Natural killer cell (primary cell): ENCODE data around the gene WFIKKN2. TPM values are rescaled to one million over a fixed set of nuclear protein-coding genes. Genes with fewer than 3 reads are reported as not detected.
A peak's percentile ranks its signal among the peaks of the same experiment; 100 is the strongest.

Experiments
- ATAC-seq, 3 donors: fragments of 150-1000 bp in 2 of 3; fragments of 200-7000 bp in 1 of 3; cut with Tn5 transposase; 1 replicate in 1 of 3; 2 replicates in 2 of 3; pipeline ENCODE4 v1.10.0; 2021; ENCODE audit warnings: mild to moderate bottlenecking in 2 of 3, moderate library complexity in 2 of 3
- DNase-seq, 2 donors: peaks; one replicate each; pipeline versions ENCODE4 v3.0.0 to v3.0.0-alpha.2; 2013 to 2021; ENCODE audit warnings: mixed read lengths in 1 of 2
- H3K27ac ChIP-seq: one replicate; pipeline ENCODE4 v1.5.1; 2013; ENCODE audit warnings: mild to moderate bottlenecking, low read length
- H3K27me3 ChIP-seq: one replicate; pipeline ENCODE4 v1.6.1; 2013; ENCODE audit warnings: low read length; ENCODE audit not compliant: control insufficient read depth, insufficient read depth
- H3K36me3 ChIP-seq: one replicate; pipeline ENCODE4 v1.6.1; 2013; ENCODE audit warnings: low read length; ENCODE audit not compliant: control insufficient read depth, insufficient read depth
- H3K4me1 ChIP-seq: one replicate; pipeline ENCODE4 v1.6.1; 2013; ENCODE audit warnings: low read length; ENCODE audit not compliant: control insufficient read depth, insufficient read depth
- H3K4me3 ChIP-seq: one replicate; pipeline ENCODE4 v1.5.1; 2013; ENCODE audit warnings: low read length
- H3K9me3 ChIP-seq: one replicate; pipeline ENCODE4 v1.6.1; 2013; ENCODE audit warnings: low read length; ENCODE audit not compliant: control insufficient read depth, insufficient read depth
- H3K27ac Mint-ChIP-seq, 2 donors: one replicate each; pipeline ENCODE4 v1.8.0; 2022; ENCODE audit warnings: mild to moderate bottlenecking in 2 of 2, mixed read lengths in 2 of 2, moderate library complexity in 1 of 2
- H3K27me3 Mint-ChIP-seq, 2 donors: one replicate each; pipeline ENCODE4 v1.8.0; 2022; ENCODE audit warnings: low read depth in 2 of 2, mixed read lengths in 2 of 2
- H3K36me3 Mint-ChIP-seq: one replicate; pipeline ENCODE4 v1.8.0; 2022; ENCODE audit warnings: mixed read lengths
- H3K4me1 Mint-ChIP-seq, 2 donors: one replicate each; pipeline ENCODE4 v1.8.0; 2022; ENCODE audit warnings: mixed read lengths in 2 of 2
- H3K4me3 Mint-ChIP-seq: one replicate; pipeline ENCODE4 v1.8.0; 2022; ENCODE audit warnings: mild to moderate bottlenecking, moderate library complexity, mixed read lengths
- H3K9me3 Mint-ChIP-seq, 2 donors: one replicate each; pipeline ENCODE4 v1.8.0; 2022; ENCODE audit warnings: mixed read lengths in 2 of 2
- CTCF ChIP-seq: fragments of 200-600 bp; IDR thresholded peaks from one replicate; pipeline ENCODE4 v1.8.0; 2022; ENCODE audit warnings: antibody characterized with exemption
- WGBS: methylation state at CpG from one replicate; pipeline ENCODE4 v1.1.7; 2013; ENCODE audit warnings: missing lambda C conversion rate; ENCODE audit not compliant: insufficient coverage; 5-methylcytosine and 5-hydroxymethylcytosine counted together
- intact Hi-C: fragments of 100-400 bp; cut with micrococcal nuclease; formaldehyde crosslinking; loops from one replicate; pipeline ENCODE4 v1.14.2; 2022
- total RNA-seq, 4 donors: library from RNA; stranded (reverse); fragments of 120-200 nt in 1 of 4; gene quantifications; one replicate each; pipeline versions ENCODE4 v1.2.3 to v1.2.4, GENCODE V29; 2013 to 2022

WFIKKN2 gene
- total RNA-seq, 3 donors from 2014 or later (not counting 1 experiment from before 2014, with no cell fraction given): not detected

- H3K36me3 ChIP-seq: peaks cover 8% of the 10 kb centered on the region
- Mint-ChIP-seq H3K36me3 (peaks cover under 1% of the 10 kb centered on the region), H3K4me1 (peaks cover 52 to 55% of the 10 kb centered on the region in 2 donors), H3K9me3 (no peaks in the 10 kb centered on the region), H3K4me3 (peak overlapping the region; percentile 94), H3K27ac (peak overlapping the region; percentile 89 to 95), H3K27me3 (peaks cover 0 to 10% of the 10 kb centered on the region in 2 donors)
- WGBS: under 1% methylated on average over 28 of the region's 28 CpGs
- intact Hi-C loops: loop anchor here (1.0 to 5.0 kb wide), 5 partner anchors 15 to 300 kb away; partner anchors contain the start of genes NME1 and NME2
- TF ChIP-seq CTCF: no peak
- peak; percentile 32 to 53 (median 36) for ATAC-seq
- peak overlapping the region; percentile 81 for H3K4me3 ChIP-seq
- DNase-seq: peak; percentile 65 to 87
- no peaks in the 10 kb centered on the region for H3K9me3 ChIP-seq
- peak overlapping the region; percentile 93 for H3K27ac ChIP-seq
- peaks cover 1% of the 10 kb centered on the region for H3K27me3 ChIP-seq
- peaks cover 37% of the 10 kb centered on the region for H3K4me1 ChIP-seq
Measured at GRCh38 chr17:50866950-50867362, 31.6 kb downstream of the WFIKKN2 start.

GRCh38 chr17:50867363-50868139 lies 32.2 kb downstream of the WFIKKN2 start:
- intact Hi-C loops: loop anchor here (2.0 to 5.0 kb wide), 4 partner anchors 43 to 300 kb away; partner anchors contain the start of genes NME1 and NME2
- Histone ChIP-seq H3K9me3 (no peaks in the 10 kb centered on the region), H3K27ac (peak overlapping the region; percentile 93), H3K4me1 (peaks cover 43% of the 10 kb centered on the region), H3K4me3 (peak overlapping the region; percentile 81), H3K27me3 (peaks cover 3% of the 10 kb centered on the region), H3K36me3 (peaks cover 5% of the 10 kb centered on the region)
- Mint-ChIP-seq H3K4me1 (peaks cover 54 to 58% of the 10 kb centered on the region in 2 donors), H3K27me3 (peaks cover 0 to 10% of the 10 kb centered on the region in 2 donors), H3K36me3 (no peaks in the 10 kb centered on the region), H3K9me3 (no peaks in the 10 kb centered on the region), H3K27ac (peak overlapping the region; percentile 89 to 95), H3K4me3 (peak overlapping the region; percentile 94)
- whole genome bisulfite sequencing: under 1% methylated on average over 23 of the region's 35 CpGs
- TF ChIP-seq CTCF: no peak
- ATAC-seq (peak in 1 of 3 donors; percentile 11), DNase-seq (peak; percentile 59 to 90)

GRCh38 chr17:50868140-50868438 lies 32.7 kb downstream of the WFIKKN2 start:
- H3K36me3 Mint-ChIP-seq: no peaks in the 10 kb centered on the region

More at GRCh38 chr17:50868140-50868438, 32.7 kb downstream of the WFIKKN2 start:
- Mint-ChIP-seq H3K9me3 (no peaks in the 10 kb centered on the region), H3K27me3 (peaks cover 0 to 10% of the 10 kb centered on the region in 2 donors), H3K4me3 (peak overlapping the region; percentile 94), H3K27ac (peak overlapping the region; percentile 89 to 95), H3K4me1 (peaks cover 50 to 54% of the 10 kb centered on the region in 2 donors)
- intact Hi-C loops: loop anchor here (5.0 kb wide), 3 partner anchors 64 to 299 kb away; partner anchors contain the start of genes NME1 and NME2
- H3K27me3 ChIP-seq: peaks cover 3% of the 10 kb centered on the region
- H3K27ac ChIP-seq: peak overlapping the region; percentile 93
- ATAC-seq (no peak), DNase-seq (no peak)
- no peaks in the 10 kb centered on the region for H3K9me3 ChIP-seq
- no CpG with 5 or more reads among the region's 1 CpG for WGBS
- H3K4me1 ChIP-seq: peaks cover 48% of the 10 kb centered on the region
- H3K36me3 ChIP-seq: peaks cover 3% of the 10 kb centered on the region
- peak overlapping the region; percentile 81 for H3K4me3 ChIP-seq
- no peak for TF ChIP-seq CTCF
